VCaP (cell line): ENCODE data around the gene IFT43.

Source experiments
- H3K27ac ChIP-seq: fragments of 450-650 bp; 2 replicates; pipeline ENCODE4 v1.5.1; 2017
- CTCF ChIP-seq: fragments of 450-650 bp; conservative IDR thresholded peaks from 2 replicates; pipeline ENCODE4 v1.5.1; 2017; ENCODE audit warnings: mild to moderate bottlenecking, moderate library complexity

Gene IFT43

GRCh38 chr14:76063327-76063726 lies 77.8 kb downstream of the IFT43 start:
- TF ChIP-seq CTCF = no peak
- no peak overlapping the region for H3K27ac ChIP-seq

DNA sequence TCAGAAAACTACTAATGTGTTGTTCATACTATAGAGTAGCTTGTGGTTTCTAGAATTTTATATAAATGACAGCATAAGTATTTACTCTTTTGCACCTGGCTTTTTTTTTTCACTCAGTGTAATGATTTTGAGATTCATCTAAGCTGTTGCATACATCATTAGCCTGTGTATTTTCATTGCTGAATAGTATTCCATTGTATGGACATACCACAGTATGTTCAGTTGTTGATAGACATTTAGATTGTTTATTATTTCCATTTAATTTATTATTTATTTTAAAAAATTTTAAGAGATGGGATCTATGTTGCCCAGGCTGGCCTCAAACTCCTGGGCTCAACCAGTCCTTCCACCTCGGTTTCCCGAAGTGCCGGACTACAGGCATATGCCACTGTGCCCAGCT lies 80.0 kb downstream of the IFT43 start:
- no peak overlapping the region for H3K27ac ChIP-seq
- no peak for TF ChIP-seq CTCF

- TF ChIP-seq CTCF = no peak
- no peak overlapping the region for H3K27ac ChIP-seq
Measured at GRCh38 chr14:76067536-76067935, 82.0 kb downstream of the IFT43 start.

- H3K27ac ChIP-seq = no peak overlapping the region
- TF ChIP-seq CTCF = no peak
Measured at GRCh38 chr14:76073717-76074116, 88.2 kb downstream of the IFT43 start.

- TF ChIP-seq CTCF = no peak
- H3K27ac ChIP-seq = no peak overlapping the region
Measured at GRCh38 chr14:76077340-76077739, 91.8 kb downstream of the IFT43 start.

GRCh38 chr14:76078501-76078900 lies 92.9 kb downstream of the IFT43 start:
- H3K27ac ChIP-seq = no peak overlapping the region
- TF ChIP-seq CTCF = no peak

DNA sequence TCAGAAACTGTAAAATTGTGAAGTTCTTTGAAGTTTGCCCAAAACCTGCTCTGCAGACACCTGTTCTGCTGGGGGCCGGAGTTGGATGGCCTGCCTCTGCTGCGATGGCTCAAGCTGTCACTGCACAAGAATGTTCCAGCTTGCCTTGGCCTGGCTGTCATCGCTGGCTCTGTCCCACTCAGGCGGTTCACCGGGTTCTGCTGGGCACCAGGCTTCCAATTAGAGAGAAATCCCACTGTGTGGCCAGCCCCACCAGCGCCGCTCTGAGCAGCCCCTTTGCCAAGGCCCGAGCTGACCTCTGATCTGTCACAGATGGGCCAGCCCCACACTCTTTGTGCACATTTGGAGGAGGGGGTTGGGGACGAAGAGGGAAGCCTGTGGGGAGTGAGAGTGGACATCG lies 94.5 kb downstream of the IFT43 start:
- no peak overlapping the region for H3K27ac ChIP-seq
- TF ChIP-seq CTCF = no peak

GRCh38 chr14:76080471-76080870 lies 94.9 kb downstream of the IFT43 start:
- no peak overlapping the region for H3K27ac ChIP-seq
- no peak for TF ChIP-seq CTCF
